ENCODE measurements around the gene ZWILCH.

GRCh38 chr15:66459818-66460615, 45.1 kb upstream of the ZWILCH start:
- TF ChIP-seq, protein P1, sequence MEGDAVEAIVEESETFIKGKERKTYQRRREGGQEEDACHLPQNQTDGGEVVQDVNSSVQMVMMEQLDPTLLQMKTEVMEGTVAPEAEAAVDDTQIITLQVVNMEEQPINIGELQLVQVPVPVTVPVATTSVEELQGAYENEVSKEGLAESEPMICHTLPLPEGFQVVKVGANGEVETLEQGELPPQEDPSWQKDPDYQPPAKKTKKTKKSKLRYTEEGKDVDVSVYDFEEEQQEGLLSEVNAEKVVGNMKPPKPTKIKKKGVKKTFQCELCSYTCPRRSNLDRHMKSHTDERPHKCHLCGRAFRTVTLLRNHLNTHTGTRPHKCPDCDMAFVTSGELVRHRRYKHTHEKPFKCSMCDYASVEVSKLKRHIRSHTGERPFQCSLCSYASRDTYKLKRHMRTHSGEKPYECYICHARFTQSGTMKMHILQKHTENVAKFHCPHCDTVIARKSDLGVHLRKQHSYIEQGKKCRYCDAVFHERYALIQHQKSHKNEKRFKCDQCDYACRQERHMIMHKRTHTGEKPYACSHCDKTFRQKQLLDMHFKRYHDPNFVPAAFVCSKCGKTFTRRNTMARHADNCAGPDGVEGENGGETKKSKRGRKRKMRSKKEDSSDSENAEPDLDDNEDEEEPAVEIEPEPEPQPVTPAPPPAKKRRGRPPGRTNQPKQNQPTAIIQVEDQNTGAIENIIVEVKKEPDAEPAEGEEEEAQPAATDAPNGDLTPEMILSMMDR (IDR thresholded peaks at IDR 0.05), result no peak
- no peak for TF ChIP-seq SP1 (CRISPR knock-in tag; conservative IDR thresholded peaks at IDR 0.05)
- TF ChIP-seq MAX (CRISPR knock-in tag; IDR thresholded peaks at IDR 0.05), result no peak

Measured in WTC11 (cell line).